Sciatic nerve (tissue), 2 donors: ENCODE measurements around the gene RPN2. TPM values are rescaled to one million over a fixed set of nuclear protein-coding genes. Genes with fewer than 3 reads are reported as not detected.
A peak's percentile ranks its signal among the peaks of the same experiment; 100 is the strongest.

Experiments
- ATAC-seq: fragments of 200-7000 bp; cut with Tn5 transposase; one replicate; pipeline ENCODE4 v1.9.1; 2020; ENCODE audit warnings: mild to moderate bottlenecking, moderate library complexity
- DNase-seq: peaks from one replicate; pipeline ENCODE4 v3.0.0-alpha.2; 2020; ENCODE audit warnings: low spot score
- intact Hi-C: fragments of 100-400 bp; cut with DNase I; formaldehyde crosslinking; loops from one replicate; pipeline ENCODE4 v1.14.2; 2022
- total RNA-seq: library from RNA; stranded (reverse); fragmentation: NEBNext Ultra II Directional; extraction: Animal tissue kit (Norgen Biotek cat#: 25700); gene quantifications from one replicate; pipeline ENCODE4 v1.2.1, GENCODE V29; 2021
- donor health status: DM: no; HTN: no; CAD: no.
- donor health status: DM: no; HTN: no; CAD: no.

The RPN2 gene
- total RNA-seq, 1 donor from 2014 or later, result 97.9 TPM

- intact Hi-C loops, result no loop called here
- DNase-seq (no peak), ATAC-seq (no peak)
These were observed 6.3 kb upstream of the RPN2 start for GRCh38 chr20:37172836-37173235.

GRCh38 chr20:37179683-37180524 lies 774 bp downstream of the RPN2 start:
- DNase-seq (no peak), ATAC-seq (no peak)
- intact Hi-C loops, result no loop called here

GRCh38 chr20:37185686-37186085 lies 6.6 kb downstream of the RPN2 start:
- intact Hi-C loops, result no loop called here
- peak; percentile 45 for ATAC-seq
- DNase-seq, result no peak

- no peak for ATAC-seq
These were observed 9.7 kb downstream of the RPN2 start for GRCh38 chr20:37188787-37189186.

GRCh38 chr20:37189416-37190016 lies 10.4 kb downstream of the RPN2 start:
- intact Hi-C loops, result loop anchor here (5.0 to 10.0 kb wide), 2 partner anchors 85 to 343 kb away; no protein-coding TSS in a partner anchor
- ATAC-seq, result no peak
- no peak for DNase-seq

More at GRCh38 chr20:37188787-37189186, 9.7 kb downstream of the RPN2 start:
- no peak for DNase-seq
- intact Hi-C loops, result no loop called here

GRCh38 chr20:37190354-37191112 lies 11.4 kb downstream of the RPN2 start:
- no peak for DNase-seq
- ATAC-seq, result no peak
- intact Hi-C loops, result loop anchor here (5.0 to 10.0 kb wide), 2 partner anchors 84 to 342 kb away; no protein-coding TSS in a partner anchor

- intact Hi-C loops, result loop anchor here (5.0 to 10.0 kb wide), 2 partner anchors 83 to 340 kb away; no protein-coding TSS in a partner anchor
- peak; percentile 94 for DNase-seq
- ATAC-seq, result peak; percentile 94
These were observed 13.2 kb downstream of the RPN2 start for GRCh38 chr20:37192137-37192854.

GRCh38 chr20:37193226-37193625 lies 14.1 kb downstream of the RPN2 start:
- ATAC-seq, result no peak
- DNase-seq, result peak; percentile 3
- intact Hi-C loops, result loop anchor here (5.0 to 10.0 kb wide), 2 partner anchors 82 to 339 kb away; no protein-coding TSS in a partner anchor

- DNase-seq (peak; percentile 48), ATAC-seq (no peak)
- intact Hi-C loops, result loop anchor here (5.0 to 10.0 kb wide), 2 partner anchors 81 to 338 kb away; no protein-coding TSS in a partner anchor
These were observed 14.7 kb downstream of the RPN2 start for GRCh38 chr20:37193821-37194220.

GRCh38 chr20:37194621-37195417 lies 15.7 kb downstream of the RPN2 start:
- no peak for ATAC-seq
- intact Hi-C loops, result loop anchor here (5.0 to 10.0 kb wide), 2 partner anchors 80 to 337 kb away; no protein-coding TSS in a partner anchor
- DNase-seq, result peak; percentile 31

GRCh38 chr20:37198932-37199660 lies 20.0 kb downstream of the RPN2 start:
- intact Hi-C loops, result loop anchor here (10.0 kb wide), 1 partner anchor 76 kb away; no protein-coding TSS in a partner anchor
- ATAC-seq (no peak), DNase-seq (peak; percentile 10)

- ATAC-seq (no peak), DNase-seq (no peak)
- intact Hi-C loops, result no loop called here
These were observed 21.2 kb downstream of the RPN2 start for GRCh38 chr20:37200376-37200775.

GRCh38 chr20:37200926-37201826 lies 22.0 kb downstream of the RPN2 start:
- ATAC-seq (no peak), DNase-seq (no peak)
- intact Hi-C loops, result no loop called here

GRCh38 chr20:37201827-37202162 lies 22.7 kb downstream of the RPN2 start:
- no peak for ATAC-seq
- no peak for DNase-seq
- intact Hi-C loops, result no loop called here

GRCh38 chr20:37202267-37202943 lies 23.3 kb downstream of the RPN2 start:
- intact Hi-C loops, result no loop called here
- DNase-seq, result no peak

GRCh38 chr20:37204056-37204455 lies 24.9 kb downstream of the RPN2 start:
- intact Hi-C loops, result no loop called here
- no peak for ATAC-seq
- DNase-seq, result no peak

More at GRCh38 chr20:37202267-37202943, 23.3 kb downstream of the RPN2 start:
- peak; percentile 58 for ATAC-seq
